NCI-H2171 treated with DMSO at 0.1 percent for 48 hours (cell line): ENCODE measurements around the gene PCMT1.

Experiments used
- DNase-seq: peaks from one replicate; lab custom pipeline; 2025; lab: John Stamatoyannopoulos, UW

PCMT1 gene

DNA sequence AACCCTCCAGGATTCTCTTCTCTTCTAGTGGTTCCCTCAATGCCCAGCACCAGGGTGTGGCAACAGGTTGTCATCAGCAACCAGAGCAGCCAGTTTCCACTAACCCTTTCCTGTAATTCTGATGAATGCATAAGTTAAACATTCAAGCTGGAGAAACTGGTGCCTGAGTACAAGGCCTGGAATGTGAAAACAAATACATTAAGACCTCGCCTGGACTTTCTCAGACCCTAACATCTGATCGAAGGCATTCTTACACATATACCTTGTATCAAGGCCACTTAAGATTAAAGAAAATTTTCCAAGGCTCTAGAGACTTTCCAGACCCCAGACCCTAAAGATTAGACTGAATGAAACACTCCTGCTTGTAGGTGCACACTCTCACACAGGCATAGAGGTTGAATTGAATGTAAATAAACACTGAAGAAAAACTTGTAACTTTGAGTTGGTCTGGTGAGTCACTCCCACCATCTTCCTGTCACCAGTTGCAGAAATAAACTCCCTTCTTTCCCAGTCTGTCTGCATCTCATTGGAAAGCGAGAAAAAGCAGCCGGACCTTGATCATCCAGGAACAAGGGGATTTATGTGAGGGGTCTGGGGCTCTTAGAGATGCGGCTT lies 105.6 kb downstream of the PCMT1 start:
- no peak for DNase-seq

GRCh38 chr6:149855741-149856140 lies 106.2 kb downstream of the PCMT1 start:
- no peak for DNase-seq

DNA sequence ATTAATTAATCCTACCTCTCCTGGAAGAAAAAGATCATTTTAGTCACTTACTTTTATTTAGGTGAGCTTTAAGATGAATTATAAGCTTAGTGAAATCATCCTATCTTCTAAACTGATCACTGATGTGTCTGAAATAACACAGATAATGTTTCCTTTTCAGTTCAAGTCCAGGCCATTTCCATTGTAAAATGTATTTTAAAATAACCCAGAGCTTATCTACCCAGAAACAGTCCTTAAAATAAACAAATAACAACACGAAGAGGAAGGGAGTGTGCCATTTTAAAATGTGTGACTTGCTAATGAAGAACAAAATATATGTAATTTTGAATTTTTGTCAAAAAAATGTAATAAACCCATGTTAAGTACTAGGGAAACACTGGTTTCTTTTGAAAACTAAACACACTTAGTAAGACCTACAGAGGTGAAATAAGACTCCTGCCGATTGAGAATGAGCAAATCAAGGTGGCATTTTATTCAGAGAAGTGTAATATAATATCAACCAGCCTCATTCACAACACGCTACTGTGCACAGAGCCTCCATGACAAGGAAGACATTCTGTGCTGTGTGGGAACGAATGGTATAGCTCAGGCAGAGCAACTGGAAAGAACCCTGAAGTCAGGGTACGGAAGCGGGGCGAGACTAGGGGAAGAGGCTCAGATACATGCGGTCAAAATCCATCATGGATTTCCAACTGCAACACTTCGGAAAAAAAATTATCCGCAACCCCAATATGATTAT lies 106.9 kb downstream of the PCMT1 start:
- DNase-seq, result peak; percentile 31

GRCh38 chr6:149857541-149857940 lies 108.0 kb downstream of the PCMT1 start:
- no peak for DNase-seq

GRCh38 chr6:149859368-149859767 lies 109.8 kb downstream of the PCMT1 start:
- no peak for DNase-seq

GRCh38 chr6:149859938-149860337 lies 110.4 kb downstream of the PCMT1 start:
- no peak for DNase-seq

- DNase-seq, result no peak
Measured at GRCh38 chr6:149860513-149860833, 110.9 kb downstream of the PCMT1 start.
